Stomach (tissue), 4 donors: ENCODE results near the gene BCAS3.

ENCODE experiments used
- CTCF ChIP-seq, 7 experiments: fragments of 450-650 bp in 4 of 7; fragments of 200-600 bp in 3 of 7; sonication (generic) in 3 of 7; IDR thresholded peaks; one replicate each; pipeline ENCODE4 v1.5.1; 2016 to 2019; ENCODE audit warnings: antibody characterized with exemption in 7 of 7, control low read depth in 2 of 7, mild to moderate bottlenecking in 1 of 7
- EP300 ChIP-seq: sonication (generic); formaldehyde crosslinking; IDR thresholded peaks from one replicate; pipeline ENCODE4 v1.6.1; 2017; ENCODE audit warnings: antibody characterized with exemption

GRCh38 chr17:61378658-61379456 lies 701.2 kb downstream of the BCAS3 start:
- TF ChIP-seq CTCF (IDR thresholded peaks at IDR 0.05) (no peak), EP300 (no peak)
